BLaER1 treated with 17β-estradiol and CSF1 and Interleukin-3, amounts not matched to agents 10 nM and 100 nM (cell line): ENCODE results near the gene SPEN.
A peak's percentile ranks its signal among the peaks of the same experiment; 100 is the strongest.

Source experiments
- H3K27ac ChIP-seq, 11 experiments: shearing (Covaris generic); formaldehyde crosslinking; 2 replicates each; pipeline ENCODE4 v1.8.1; 2022
- H3K27me3 ChIP-seq, 11 experiments: shearing (Covaris generic); formaldehyde crosslinking; 2 replicates each; pipeline ENCODE4 v1.8.1; 2022
- H3K36me3 ChIP-seq, 11 experiments: shearing (Covaris generic); formaldehyde crosslinking; 2 replicates each; pipeline ENCODE4 v1.8.1; 2022
- H3K4me1 ChIP-seq, 10 experiments: shearing (Covaris generic); formaldehyde crosslinking; 2 replicates each; pipeline ENCODE4 v1.8.1; 2022
- H3K4me2 ChIP-seq, 11 experiments: shearing (Covaris generic); formaldehyde crosslinking; 2 replicates each; pipeline ENCODE4 v1.8.1; 2022
- H3K4me3 ChIP-seq, 10 experiments: shearing (Covaris generic); formaldehyde crosslinking; 2 replicates each; pipeline ENCODE4 v1.8.1; 2022
- H3K9ac ChIP-seq, 11 experiments: shearing (Covaris generic); formaldehyde crosslinking; 2 replicates each; pipeline ENCODE4 v1.8.1; 2022
- H3K9me3 ChIP-seq, 11 experiments: shearing (Covaris generic); formaldehyde crosslinking; replicated peaks in 1 of 11; 2 replicates each; pipeline ENCODE4 v1.8.1; 2022
- H4K20me1 ChIP-seq, 11 experiments: shearing (Covaris generic); formaldehyde crosslinking; 2 replicates each; pipeline ENCODE4 v1.8.1; 2022
- Cebpa-rat ChIP-seq, 11 experiments: shearing (Covaris generic); IDR thresholded peaks; 2 replicates each; pipeline ENCODE4 v1.8.1; 2022

The SPEN gene

GRCh38 chr1:15950763-15951295 is 103.3 kb downstream of the SPEN start:
- no peak overlapping the region for H3K4me3 ChIP-seq
- peak overlapping the region; percentile 59 to 86 (median 77) for H3K27ac ChIP-seq
- no peaks in the 10 kb centered on the region for H3K27me3 ChIP-seq
- peaks cover 71 to 100% (median 90%) of the 10 kb centered on the region in 10 experiments for H3K4me1 ChIP-seq
- H4K20me1 ChIP-seq = peaks cover 6 to 99% (median 95%) of the 10 kb centered on the region in 11 experiments; a peak in 20 of 22 replicates
- TF ChIP-seq Cebpa-rat (IDR thresholded peaks at IDR 0.05) = no peak
- peak overlapping the region; percentile 87 to 98 (median 96) for H3K4me2 ChIP-seq
- H3K36me3 ChIP-seq = peaks cover 23 to 79% (median 62%) of the 10 kb centered on the region in 11 experiments
- H3K9ac ChIP-seq = peak overlapping the region in 10 of 11 experiments; percentile 21 to 79 (median 70); a peak in 15 of 22 replicates
- H3K9me3 ChIP-seq = no peaks in the 10 kb centered on the region

DNA sequence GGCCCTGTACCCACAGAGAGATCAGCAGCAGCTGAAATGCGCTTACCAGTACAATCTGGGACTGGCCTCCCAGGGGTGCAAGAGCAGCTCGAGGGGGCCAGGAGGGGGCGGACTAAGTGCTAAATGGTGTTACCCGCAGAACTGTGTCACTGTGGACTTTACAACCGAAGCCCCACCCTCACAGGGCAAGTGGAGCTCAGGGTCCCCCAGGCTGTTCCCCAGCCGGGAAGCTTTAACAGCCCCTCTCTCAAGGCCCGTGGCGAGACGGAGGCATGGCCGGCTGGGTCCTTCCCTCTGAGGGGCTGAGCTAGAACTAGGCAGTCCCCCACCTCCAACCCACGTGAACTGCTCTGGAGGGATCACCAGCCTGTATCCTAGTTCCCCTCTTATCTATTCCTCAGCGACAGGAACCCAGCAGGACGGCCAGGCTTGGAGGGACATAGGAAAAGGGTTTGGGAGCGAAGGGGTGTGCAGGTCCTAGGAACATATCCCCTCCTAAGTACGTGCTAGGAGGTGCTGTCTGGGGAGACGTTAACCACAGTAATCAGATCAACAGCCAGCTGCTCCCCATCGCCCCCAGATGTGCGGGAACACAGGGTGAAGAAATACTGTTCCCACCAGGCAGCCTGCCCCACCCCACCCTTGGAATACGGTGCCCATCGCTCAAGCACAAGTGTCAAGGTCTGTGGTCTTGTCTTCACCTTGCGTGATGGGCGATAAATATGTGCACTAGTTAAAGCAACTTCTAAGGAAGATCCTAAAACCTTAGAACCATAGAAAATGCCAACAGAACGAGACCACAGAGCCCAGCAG is 104.0 kb downstream of the SPEN start:
- H3K27ac ChIP-seq = peak overlapping the region; percentile 70 to 86 (median 77)
- peaks cover 6 to 99% (median 95%) of the 10 kb centered on the region in 11 experiments; a peak in 20 of 22 replicates for H4K20me1 ChIP-seq
- H3K4me2 ChIP-seq = peak overlapping the region; percentile 87 to 98 (median 96)
- no peaks in the 10 kb centered on the region for H3K9me3 ChIP-seq
- peaks cover 16 to 76% (median 58%) of the 10 kb centered on the region in 11 experiments for H3K36me3 ChIP-seq
- no peaks in the 10 kb centered on the region for H3K27me3 ChIP-seq
- H3K4me1 ChIP-seq = peaks cover 76 to 100% (median 93%) of the 10 kb centered on the region in 10 experiments
- TF ChIP-seq Cebpa-rat (IDR thresholded peaks at IDR 0.05) = no peak
- H3K9ac ChIP-seq = peak overlapping the region; percentile 56 to 80 (median 72)
- peak overlapping the region; percentile 12 to 56 (median 36); a peak in 14 of 20 replicates for H3K4me3 ChIP-seq

- Histone ChIP-seq H3K4me3 (peak overlapping the region in 8 of 10 experiments; percentile 6 to 56 (median 38); a peak in 11 of 20 replicates), H3K4me2 (peak overlapping the region; percentile 87 to 98 (median 96)), H3K9me3 (no peaks in the 10 kb centered on the region), H4K20me1 (peaks cover 6 to 99% (median 94%) of the 10 kb centered on the region in 11 experiments; a peak in 20 of 22 replicates), H3K27ac (peak overlapping the region; percentile 70 to 86 (median 77); a peak in 21 of 22 replicates), H3K27me3 (no peaks in the 10 kb centered on the region), H3K36me3 (peaks cover 9 to 76% (median 52%) of the 10 kb centered on the region in 11 experiments), H3K9ac (peak overlapping the region; percentile 56 to 80 (median 72); a peak in 19 of 22 replicates), H3K4me1 (peaks cover 81 to 100% (median 96%) of the 10 kb centered on the region in 10 experiments)
- no peak for TF ChIP-seq Cebpa-rat (IDR thresholded peaks at IDR 0.05)
Observed at GRCh38 chr1:15952317-15953258, 105.1 kb downstream of the SPEN start.

DNA sequence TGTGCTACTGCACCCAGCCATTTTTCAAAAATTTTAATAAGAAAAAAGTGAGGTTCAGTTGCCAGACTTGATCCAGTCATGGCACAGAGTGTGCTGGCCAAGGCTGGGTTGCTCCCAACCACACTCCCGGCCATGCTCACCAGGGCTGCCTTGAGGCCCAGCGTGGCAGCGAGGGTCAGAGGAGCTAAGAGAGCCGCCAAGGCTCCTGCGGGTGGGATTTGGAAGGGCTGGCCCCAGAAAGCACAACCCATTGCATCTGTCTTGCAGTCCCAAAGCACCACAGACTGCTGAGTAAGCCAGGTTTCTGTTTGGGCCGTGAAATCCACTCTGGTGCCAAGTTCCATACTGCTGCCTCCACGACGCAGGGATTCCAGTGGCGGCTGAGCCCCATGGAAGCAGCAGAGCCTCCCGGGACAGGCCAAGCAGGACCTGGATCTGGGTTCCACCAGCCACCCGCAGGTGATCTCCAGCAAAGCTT is 105.8 kb downstream of the SPEN start:
- Histone ChIP-seq H3K4me2 (peak overlapping the region; percentile 87 to 98 (median 96)), H3K9me3 (no peaks in the 10 kb centered on the region), H4K20me1 (peaks cover 0 to 99% (median 94%) of the 10 kb centered on the region in 11 experiments; a peak in 20 of 22 replicates), H3K27me3 (no peaks in the 10 kb centered on the region), H3K27ac (peak overlapping the region; percentile 22 to 86 (median 77); a peak in 20 of 22 replicates), H3K36me3 (peaks cover 5 to 74% (median 47%) of the 10 kb centered on the region in 11 experiments; a peak in 21 of 22 replicates), H3K9ac (peak overlapping the region in 10 of 11 experiments; percentile 1 to 80 (median 68); a peak in 10 of 22 replicates), H3K4me3 (peak overlapping the region in 4 of 10 experiments; percentile 18 to 43 (median 27); a peak in 4 of 20 replicates), H3K4me1 (peaks cover 89 to 100% (median 96%) of the 10 kb centered on the region in 10 experiments)
- no peak for TF ChIP-seq Cebpa-rat (IDR thresholded peaks at IDR 0.05)

- Histone ChIP-seq H3K36me3 (peaks cover 5 to 69% (median 44%) of the 10 kb centered on the region in 11 experiments; a peak in 18 of 22 replicates), H3K4me1 (peaks cover 90 to 100% (median 96%) of the 10 kb centered on the region in 10 experiments), H4K20me1 (peaks cover 0 to 99% (median 94%) of the 10 kb centered on the region in 11 experiments; a peak in 20 of 22 replicates), H3K4me2 (peak overlapping the region; percentile 87 to 98 (median 96)), H3K4me3 (peak overlapping the region in 2 of 10 experiments; percentile 18 to 43; a peak in 1 of 20 replicates), H3K27me3 (no peaks in the 10 kb centered on the region), H3K9ac (peak overlapping the region in 3 of 11 experiments; percentile 27 to 76 (median 54); a peak in 3 of 22 replicates), H3K9me3 (no peaks in the 10 kb centered on the region), H3K27ac (peak overlapping the region; percentile 22 to 86 (median 76); a peak in 19 of 22 replicates)
- TF ChIP-seq Cebpa-rat (IDR thresholded peaks at IDR 0.05) = no peak
Observed at GRCh38 chr1:15953791-15954241, 106.3 kb downstream of the SPEN start.

- Histone ChIP-seq H3K27ac (peak overlapping the region in 8 of 11 experiments; percentile 8 to 86 (median 76); a peak in 12 of 22 replicates), H3K4me1 (peaks cover 90 to 100% (median 96%) of the 10 kb centered on the region in 10 experiments), H3K27me3 (no peaks in the 10 kb centered on the region), H3K36me3 (peaks cover 5 to 65% (median 39%) of the 10 kb centered on the region in 11 experiments; a peak in 18 of 22 replicates), H3K9ac (peak overlapping the region in 2 of 11 experiments; percentile 27 to 54; a peak in 4 of 22 replicates), H4K20me1 (peaks cover 0 to 97% (median 91%) of the 10 kb centered on the region in 11 experiments; a peak in 20 of 22 replicates), H3K4me2 (peak overlapping the region; percentile 87 to 98 (median 96)), H3K4me3 (no peak overlapping the region), H3K9me3 (no peaks in the 10 kb centered on the region)
- no peak for TF ChIP-seq Cebpa-rat (IDR thresholded peaks at IDR 0.05)
Observed at GRCh38 chr1:15954316-15954715, 106.8 kb downstream of the SPEN start.

DNA sequence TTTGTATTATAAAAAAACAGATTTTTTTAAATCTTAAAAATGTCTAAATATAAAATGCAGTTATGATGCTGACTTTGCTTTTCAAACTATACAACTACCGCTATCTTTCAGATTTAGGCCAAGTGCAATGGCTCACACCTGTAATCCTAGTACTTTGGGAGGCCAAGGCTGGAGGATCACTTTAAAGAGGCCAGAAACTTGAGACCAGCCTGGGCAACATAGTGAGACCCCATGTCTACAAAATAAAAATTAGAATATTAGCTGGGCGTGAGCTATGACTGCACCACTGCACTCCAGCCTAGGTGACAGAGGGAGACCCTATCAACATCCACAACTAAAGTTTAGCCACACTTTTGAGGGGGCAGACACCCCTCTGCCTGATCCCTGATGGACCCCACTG is 108.0 kb downstream of the SPEN start:
- peaks cover 90 to 100% (median 95%) of the 10 kb centered on the region in 10 experiments for H3K4me1 ChIP-seq
- H3K36me3 ChIP-seq = peaks cover 5 to 56% (median 34%) of the 10 kb centered on the region in 11 experiments; a peak in 18 of 22 replicates
- peak overlapping the region in 10 of 11 experiments; percentile 7 to 97 (median 45); a peak in 15 of 22 replicates for H3K4me2 ChIP-seq
- no peak for TF ChIP-seq Cebpa-rat (IDR thresholded peaks at IDR 0.05)
- no peaks in the 10 kb centered on the region for H3K27me3 ChIP-seq
- H3K4me3 ChIP-seq = no peak overlapping the region
- H4K20me1 ChIP-seq = peaks cover 0 to 95% (median 79%) of the 10 kb centered on the region in 11 experiments; a peak in 19 of 22 replicates
- H3K9me3 ChIP-seq = no peaks in the 10 kb centered on the region
- peak overlapping the region in 3 of 11 experiments; percentile 23 to 40 (median 26); a peak in 7 of 22 replicates for H3K27ac ChIP-seq
- H3K9ac ChIP-seq = peak overlapping the region in 2 of 11 experiments; percentile 21 to 40; a peak in 1 of 22 replicates
